Keratinocyte (primary cell): ENCODE measurements around the gene PAQR6. TPM values are rescaled to one million over a fixed set of nuclear protein-coding genes. Genes with fewer than 3 reads are reported as not detected.

ENCODE experiments used
- DNase-seq: peaks from one replicate; pipeline ENCODE4 v3.0.0-alpha.2; 2011; ENCODE audit warnings: low read depth, missing footprints, low spot score
- FAIRE-seq: peaks from 2 replicates; lab custom pipeline; 2011; peaks lifted over from hg19 to GRCh38; lab: Jason Lieb, UNC
- H2AFZ ChIP-seq: 2 replicates; pipeline ENCODE4 v1.6.0; 2012; ENCODE audit warnings: low read length, control low read depth, inconsistent platforms; ENCODE audit not compliant: control insufficient read depth
- H3K27ac ChIP-seq: 2 replicates; pipeline ENCODE4 v1.5.1; 2011; ENCODE audit warnings: low read length; ENCODE audit not compliant: control insufficient read depth, insufficient read depth
- H3K27me3 ChIP-seq: 3 replicates; pipeline ENCODE4 v1.6.0; 2011; ENCODE audit warnings: low read length; ENCODE audit not compliant: control insufficient read depth, insufficient read depth; ENCODE audit errors: extremely low read depth
- H3K36me3 ChIP-seq, 2 experiments: 2 replicates in 1 of 2; 3 replicates in 1 of 2; pipeline ENCODE4 v1.5.1; 2011; ENCODE audit warnings: low read length in 2 of 2, mild to moderate bottlenecking in 1 of 2; ENCODE audit not compliant: control insufficient read depth in 2 of 2, insufficient read depth in 2 of 2; ENCODE audit errors: extremely low read depth in 1 of 2
- H3K4me1 ChIP-seq: 3 replicates; pipeline ENCODE4 v1.5.1; 2011; ENCODE audit warnings: low read length; ENCODE audit not compliant: control insufficient read depth, insufficient read depth; ENCODE audit errors: extremely low read depth
- H3K4me2 ChIP-seq: 3 replicates; pipeline ENCODE4 v1.6.0; 2011; ENCODE audit warnings: low read depth, low read length; ENCODE audit not compliant: control insufficient read depth, insufficient read depth; ENCODE audit errors: extremely low read depth
- H3K4me3 ChIP-seq, 3 experiments: fragments of 200-600 bp in 1 of 3; sonication (generic) in 1 of 3; 2 replicates in 2 of 3; 3 replicates in 1 of 3; pipeline ENCODE4 v1.5.1; 2011 to 2016; ENCODE audit warnings: low read length in 3 of 3, mild to moderate bottlenecking in 3 of 3, control low read depth in 2 of 3, inconsistent platforms in 1 of 3, low read depth in 1 of 3, mixed read lengths in 1 of 3, mixed run types in 1 of 3, moderate library complexity in 1 of 3; ENCODE audit not compliant: control insufficient read depth in 2 of 3, insufficient read depth in 2 of 3; ENCODE audit errors: extremely low read depth in 1 of 3
- H3K79me2 ChIP-seq: 2 replicates; pipeline ENCODE4 v1.6.0; 2012; ENCODE audit warnings: low read length; ENCODE audit not compliant: control insufficient read depth, insufficient read depth
- H3K9ac ChIP-seq: 3 replicates; pipeline ENCODE4 v1.6.0; 2011; ENCODE audit warnings: low read length; ENCODE audit not compliant: control insufficient read depth, insufficient read depth; ENCODE audit errors: extremely low read depth
- H3K9me1 ChIP-seq: 3 replicates; pipeline ENCODE4 v1.6.0; 2011; ENCODE audit warnings: low read length; ENCODE audit not compliant: control insufficient read depth, insufficient read depth; ENCODE audit errors: extremely low read depth
- H3K9me3 ChIP-seq: 2 replicates; pipeline ENCODE4 v1.5.1; 2012; ENCODE audit warnings: low read depth, low read length; ENCODE audit not compliant: control insufficient read depth
- H4K20me1 ChIP-seq: 3 replicates; pipeline ENCODE4 v1.6.0; 2011; ENCODE audit warnings: low read length; ENCODE audit not compliant: control insufficient read depth, insufficient read depth; ENCODE audit errors: extremely low read depth
- CTCF ChIP-seq, 3 experiments: IDR thresholded peaks in 1 of 3; conservative IDR thresholded peaks in 1 of 3; optimal IDR thresholded peaks in 1 of 3; 2 replicates in 2 of 3; 3 replicates in 1 of 3; pipeline versions ENCODE3 to v1.5.1; 2011; ENCODE audit warnings: low read length in 3 of 3, mild to moderate bottlenecking in 3 of 3, moderate library complexity in 2 of 3, control low read depth in 1 of 3, inconsistent platforms in 1 of 3; ENCODE audit not compliant: insufficient read depth in 2 of 3; ENCODE audit errors: extremely low read depth in 1 of 3
- EZH2 ChIP-seq: IDR thresholded peaks from one replicate; pipeline ENCODE4 v1.6.1; 2012; ENCODE audit warnings: inconsistent platforms, mild to moderate bottlenecking, low read length, moderate library complexity
- dilution Hi-C: fragments of 300-500 bp; cut with MboI; formaldehyde crosslinking; loops from one replicate; pipeline ENCODE4 v1.7.0; 2020; ENCODE audit warnings: low sequenced_read_pairs; ENCODE audit not compliant: extremely low pct_ligation_motif_present
- polyA plus RNA-seq, 5 experiments: library from polyadenylated mRNA; depleted of rRNA in 3 of 5; stranded (reverse) in 3 of 5; stranded (forward) in 1 of 5; unstranded in 1 of 5; fragments of >200 nt; gene quantifications; 1 replicate in 1 of 5; 2 replicates in 3 of 5; 3 replicates in 1 of 5; pipeline versions ENCODE4 v1.2.1 to v1.2.3, GENCODE V29; 2011 to 2012; ENCODE audit warnings: missing spikeins in 2 of 5, low read depth in 1 of 5, low replicate concordance in 1 of 5

PAQR6 gene
- polyA plus RNA-seq, 1 donor (not counting 4 experiments of a cell fraction or from before 2014, with no cell fraction given) = 1.00 TPM

GRCh38 chr1:156244712-156245111 is 3.1 kb downstream of the PAQR6 start:
- no peaks in the 10 kb centered on the region for H3K9me1 ChIP-seq
- H2AFZ ChIP-seq = no peak overlapping the region
- H4K20me1 ChIP-seq = no peaks in the 10 kb centered on the region
- peaks cover 13% of the 10 kb centered on the region for H3K27me3 ChIP-seq
- peaks cover 37% of the 10 kb centered on the region for H3K4me1 ChIP-seq
- H3K36me3 ChIP-seq = peaks cover 3 to 8% of the 10 kb centered on the region in 2 experiments
- no peaks in the 10 kb centered on the region for H3K79me2 ChIP-seq
- dilution Hi-C loops = no loop called here
- FAIRE-seq (no peak), DNase-seq (no peak)
- H3K4me2 ChIP-seq = no peak overlapping the region
- no peak overlapping the region for H3K9ac ChIP-seq
- no peaks in the 10 kb centered on the region for H3K9me3 ChIP-seq
- no peak overlapping the region for H3K27ac ChIP-seq
- TF ChIP-seq CTCF (optimal IDR thresholded peaks at IDR 0.05 in 1 of 3, IDR thresholded peaks at IDR 0.05 in 1 of 3, conservative IDR thresholded peaks at IDR 0.05 in 1 of 3; ENCODE audit: extremely low read depth in 1 of 3, insufficient read depth in 2 of 3, low read length in 3 of 3) (no peak), EZH2 (no peak)
- H3K4me3 ChIP-seq = no peak overlapping the region

- peaks cover 37% of the 10 kb centered on the region for H3K4me1 ChIP-seq
- TF ChIP-seq EZH2 = no peak
- no peak for TF ChIP-seq CTCF (optimal IDR thresholded peaks at IDR 0.05 in 1 of 3, IDR thresholded peaks at IDR 0.05 in 1 of 3, conservative IDR thresholded peaks at IDR 0.05 in 1 of 3; ENCODE audit: extremely low read depth in 1 of 3, insufficient read depth in 2 of 3, low read length in 3 of 3)
- DNase-seq (no peak), FAIRE-seq (no peak)
- H4K20me1 ChIP-seq = no peaks in the 10 kb centered on the region
- no peak overlapping the region for H3K9ac ChIP-seq
- H3K4me3 ChIP-seq = no peak overlapping the region
- H2AFZ ChIP-seq = no peak overlapping the region
- H3K27me3 ChIP-seq = peaks cover 13% of the 10 kb centered on the region
- H3K9me1 ChIP-seq = no peaks in the 10 kb centered on the region
- no peaks in the 10 kb centered on the region for H3K79me2 ChIP-seq
- peaks cover 2 to 3% of the 10 kb centered on the region in 2 experiments for H3K36me3 ChIP-seq
- dilution Hi-C loops = no loop called here
- H3K27ac ChIP-seq = no peak overlapping the region
- no peak overlapping the region for H3K4me2 ChIP-seq
- H3K9me3 ChIP-seq = no peaks in the 10 kb centered on the region
Measured at GRCh38 chr1:156244126-156244525, 3.7 kb downstream of the PAQR6 start.
